Heart left ventricle (tissue), 16 donors: ENCODE measurements around the gene SLC22A8. TPM values are rescaled to one million over a fixed set of nuclear protein-coding genes. Genes with fewer than 3 reads are reported as not detected.

Experiments
- ATAC-seq, 4 donors: fragments of 200-7000 bp; cut with Tn5 transposase; one replicate each; pipeline ENCODE4 v1.9.1; 2020 to 2022; ENCODE audit warnings: moderate library complexity in 4 of 4, mild to moderate bottlenecking in 3 of 4, moderate number of reproducible peaks in 1 of 4
- DNase-seq, 5 donors: peaks; one replicate each; pipeline ENCODE4 v3.0.0-alpha.2; 2020
- H3K27ac ChIP-seq, 12 donors: fragments of 200-600 bp; sonication (generic) in 4 of 12; one replicate each; pipeline versions ENCODE4 v1.5.0 to v1.8.0; 2016 to 2022; ENCODE audit warnings: mild to moderate bottlenecking in 2 of 12
- H3K27me3 ChIP-seq, 9 donors: fragments of 200-600 bp; sonication (generic) in 2 of 9; one replicate each; pipeline versions ENCODE4 v1.5.1 to v1.8.0; 2016 to 2022; ENCODE audit warnings: mild to moderate bottlenecking in 3 of 9
- H3K36me3 ChIP-seq, 9 donors: fragments of 200-600 bp; sonication (generic) in 2 of 9; one replicate each; pipeline versions ENCODE4 v1.5.0 to v1.8.0; 2018 to 2022; ENCODE audit warnings: mild to moderate bottlenecking in 2 of 9
- H3K4me1 ChIP-seq, 12 donors: fragments of 200-600 bp; sonication (generic) in 4 of 12; one replicate each; pipeline versions ENCODE4 v1.5.0 to v1.8.0; 2016 to 2022; ENCODE audit warnings: mild to moderate bottlenecking in 3 of 12
- H3K4me3 ChIP-seq, 12 donors: fragments of 200-600 bp; sonication (generic) in 4 of 12; one replicate each; pipeline versions ENCODE4 v1.5.0 to v1.8.0; 2017 to 2022; ENCODE audit warnings: mild to moderate bottlenecking in 9 of 12, moderate library complexity in 4 of 12
- H3K9me3 ChIP-seq, 12 donors: fragments of 200-600 bp; sonication (generic) in 4 of 12; one replicate each; pipeline versions ENCODE4 v1.5.0 to v1.8.0; 2016 to 2022; ENCODE audit warnings: mild to moderate bottlenecking in 1 of 12
- POLR2A ChIP-seq, 2 donors: fragments of 450-650 bp; IDR thresholded peaks; one replicate each; pipeline ENCODE4 v1.6.1; 2017; ENCODE audit warnings: antibody characterized with exemption in 2 of 2, mild to moderate bottlenecking in 2 of 2, moderate library complexity in 2 of 2
- WGBS, 4 donors: extraction: QIAGEN DNeasy Blood & Tissue Kit in 2 of 4; methylation state at CpG; one replicate each; pipeline versions ENCODE4 v1.1.5 to v1.1.7; 2013 to 2018; 5-methylcytosine and 5-hydroxymethylcytosine counted together
- intact Hi-C, 10 donors: fragments of 100-400 bp; cut with DNase I; formaldehyde crosslinking; loops; one replicate each; pipeline versions ENCODE4 v1.11.1 to v1.14.2; 2022
- polyA plus RNA-seq, 2 donors: library from polyadenylated mRNA; stranded (reverse); fragments of 200-250 nt; gene quantifications; one replicate each; pipeline ENCODE4 v1.2.3, GENCODE V29; 2013
- total RNA-seq, 9 donors: library from RNA; depleted of rRNA in 2 of 9; stranded (reverse); fragments of >200 nt in 2 of 9; fragmentation: NEBNext Ultra II Directional in 3 of 9; extraction: Animal tissue kit (Norgen Biotek cat#: 25700) in 3 of 9; gene quantifications; one replicate each; pipeline versions ENCODE4 v1.1.0 to v1.2.4, GENCODE V29; 2016 to 2023
- TF ChIP-seq, protein P1 (sequence below), 12 donors: fragments of 200-600 bp; sonication (generic) in 4 of 12; IDR thresholded peaks; one replicate each; pipeline versions ENCODE4 v1.5.0 to v1.8.0; 2018 to 2022; ENCODE audit warnings: antibody characterized with exemption in 12 of 12, mild to moderate bottlenecking in 5 of 12
- donor health status: ischemic (EF 13 %, LVEDD 7.1; RV severe dilation, severe dysfunction).
- donor health status: healthy with polysubstance abuse.
- donor health status: DM: no; HTN: yes; CAD: no.
- donor health status: DM: no; HTN: no; CAD: no.
- donor health status: ischemic (EF 25% LVEDD 6.9; RV normal size, moderate dysfunction).
- donor health status: ischemic (EF 25% LVEDD 5.7; RV mildly dilated, moderate dysfunction).
- donor health status: healthy.
- donor health status: DM: yes; HTN: yes; CAD: no.
- donor health status: ischemic (EF 35%, LVEDD 5.7; RV mildly dilated, moderate dysfunction).
- donor health status: nonischemic (EF 11% LVEDD 7.7; RV severe dilation, severe dysfunction).
- donor health status: DM: yes; HTN: yes; CAD: no.
- donor health status: PGD.
- donor health status: ischemic (EF 29% LVEDD 5.4; RV normal size, mild dysfunction).
- donor health status: nonischemic (EF 23%, LVEDD 6.1; RV moderate dilation, normal function).

Gene SLC22A8
- total and polyA plus RNA-seq, 11 donors = not detected

DNA sequence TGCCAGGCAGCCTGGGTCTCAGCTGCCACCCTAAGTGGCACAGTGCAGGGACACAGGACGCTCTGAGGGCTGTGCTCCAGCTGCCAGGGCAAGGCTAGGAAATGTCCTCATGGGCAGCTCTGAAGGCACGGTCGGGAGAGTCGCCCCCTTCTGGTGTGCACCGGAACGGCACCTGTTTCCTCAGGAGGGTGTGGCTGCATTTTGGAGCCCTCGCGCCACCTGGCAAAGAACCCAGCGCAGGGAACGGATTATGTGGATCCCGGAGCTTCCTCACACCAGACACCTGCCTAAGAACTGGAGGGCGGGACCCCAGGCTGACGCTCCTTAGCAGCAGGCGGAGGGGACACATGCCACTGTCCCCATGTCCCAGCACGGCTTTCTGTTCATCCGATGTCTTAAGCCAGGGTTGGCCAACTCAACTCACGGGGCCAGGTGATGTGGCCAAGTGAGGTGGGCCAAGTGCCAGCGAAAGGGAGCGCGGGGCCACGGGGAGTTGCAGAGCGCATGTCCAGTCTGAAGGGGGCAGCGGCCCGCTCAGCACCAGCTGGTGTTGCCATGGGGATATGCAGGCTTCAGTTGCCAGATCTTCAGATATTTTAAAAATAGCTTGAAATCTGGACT lies 5.1 kb upstream of the SLC22A8 start:
- H3K9me3 ChIP-seq = no peaks in the 10 kb centered on the region
- H3K27me3 ChIP-seq = peaks cover 0 to 20% (median 0%) of the 10 kb centered on the region in 9 donors
- H3K36me3 ChIP-seq = no peaks in the 10 kb centered on the region
- H3K4me3 ChIP-seq = no peak overlapping the region
- DNase-seq (no peak), ATAC-seq (no peak)
- TF ChIP-seq, protein P1, sequence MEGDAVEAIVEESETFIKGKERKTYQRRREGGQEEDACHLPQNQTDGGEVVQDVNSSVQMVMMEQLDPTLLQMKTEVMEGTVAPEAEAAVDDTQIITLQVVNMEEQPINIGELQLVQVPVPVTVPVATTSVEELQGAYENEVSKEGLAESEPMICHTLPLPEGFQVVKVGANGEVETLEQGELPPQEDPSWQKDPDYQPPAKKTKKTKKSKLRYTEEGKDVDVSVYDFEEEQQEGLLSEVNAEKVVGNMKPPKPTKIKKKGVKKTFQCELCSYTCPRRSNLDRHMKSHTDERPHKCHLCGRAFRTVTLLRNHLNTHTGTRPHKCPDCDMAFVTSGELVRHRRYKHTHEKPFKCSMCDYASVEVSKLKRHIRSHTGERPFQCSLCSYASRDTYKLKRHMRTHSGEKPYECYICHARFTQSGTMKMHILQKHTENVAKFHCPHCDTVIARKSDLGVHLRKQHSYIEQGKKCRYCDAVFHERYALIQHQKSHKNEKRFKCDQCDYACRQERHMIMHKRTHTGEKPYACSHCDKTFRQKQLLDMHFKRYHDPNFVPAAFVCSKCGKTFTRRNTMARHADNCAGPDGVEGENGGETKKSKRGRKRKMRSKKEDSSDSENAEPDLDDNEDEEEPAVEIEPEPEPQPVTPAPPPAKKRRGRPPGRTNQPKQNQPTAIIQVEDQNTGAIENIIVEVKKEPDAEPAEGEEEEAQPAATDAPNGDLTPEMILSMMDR (IDR thresholded peaks at IDR 0.05) = peak in 7 of 12 donors; percentile 2 to 39 (median 27)
- TF ChIP-seq POLR2A (IDR thresholded peaks at IDR 0.05) = no peak
- 58 to 78% (median 64%) methylated on average over 15 to 24 of the region's 24 CpGs for WGBS, 4 donors
- H3K4me1 ChIP-seq = peaks cover 0 to 14% (median 3%) of the 10 kb centered on the region in 12 donors
- no peak overlapping the region for H3K27ac ChIP-seq
- intact Hi-C loops = loop anchor here in 2 of 10 donors (10.0 kb wide), 2 partner anchors 194 to 614 kb away; no protein-coding TSS in a partner anchor

DNA sequence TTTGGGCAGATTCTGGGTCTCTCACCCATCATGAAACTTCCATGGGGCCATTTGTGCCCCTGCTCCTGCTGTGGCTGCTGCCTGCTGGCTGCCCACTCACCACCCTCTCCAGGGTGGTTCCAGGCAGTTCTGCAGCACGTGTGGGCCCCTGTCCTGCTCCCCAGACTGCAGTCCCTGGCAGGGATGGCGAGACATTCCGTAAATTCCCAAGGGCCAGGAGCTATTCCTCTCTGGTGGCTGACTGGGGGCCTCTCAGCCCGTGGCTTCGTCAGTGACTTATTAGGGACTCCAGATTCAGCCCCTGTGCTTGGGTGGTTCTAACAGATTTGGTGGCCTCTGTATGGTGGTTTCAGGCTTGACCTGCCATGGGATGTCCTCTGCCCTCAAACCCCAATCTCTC lies 3.9 kb upstream of the SLC22A8 start:
- Histone ChIP-seq H3K4me3 (no peak overlapping the region), H3K36me3 (no peaks in the 10 kb centered on the region), H3K9me3 (no peaks in the 10 kb centered on the region), H3K27ac (no peak overlapping the region), H3K4me1 (peaks cover 0 to 16% (median 3%) of the 10 kb centered on the region in 12 donors), H3K27me3 (peaks cover 0 to 21% (median 0%) of the 10 kb centered on the region in 9 donors)
- TF ChIP-seq, protein P1 (IDR thresholded peaks at IDR 0.05) = no peak
- TF ChIP-seq POLR2A (IDR thresholded peaks at IDR 0.05) = no peak
- WGBS, 4 donors = 54 to 82% (median 72%) methylated on average over 3 to 5 of the region's 5 CpGs
- intact Hi-C loops = no loop called here
- DNase-seq = no peak
- ATAC-seq = no peak

DNA sequence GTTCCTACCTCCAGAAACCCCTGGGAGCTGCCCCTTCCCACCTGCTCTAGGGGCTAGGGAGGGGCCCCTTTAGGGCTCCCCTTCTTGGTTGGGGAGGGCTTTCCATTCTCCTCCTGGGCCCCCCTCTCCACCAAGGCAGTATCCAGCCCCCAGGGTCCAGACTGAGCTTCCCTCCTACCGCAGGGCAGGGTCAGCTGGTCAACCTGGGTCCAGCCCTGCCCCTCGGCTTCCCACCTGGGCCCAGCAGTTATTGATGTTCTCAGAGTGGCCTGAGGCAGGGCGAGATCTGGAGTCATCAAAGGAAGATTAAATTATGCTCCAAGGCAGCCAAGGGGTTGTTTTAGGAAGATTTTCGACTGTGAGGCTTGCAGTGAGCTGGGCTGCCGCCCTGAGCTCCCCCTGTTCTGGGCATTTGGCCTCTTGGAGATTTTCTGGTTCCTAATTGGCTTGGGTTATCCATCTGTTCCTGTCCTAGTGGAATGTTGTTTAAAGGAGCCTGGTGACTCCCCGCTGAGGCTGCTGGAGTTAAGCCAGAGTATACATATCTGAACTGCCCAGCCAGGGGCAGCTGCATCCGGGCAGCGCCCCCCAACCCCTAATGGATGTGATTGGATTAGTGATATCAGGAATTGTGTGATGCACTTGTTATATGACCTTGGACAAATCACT lies 1.8 kb upstream of the SLC22A8 start:
- Histone ChIP-seq H3K4me3 (no peak overlapping the region), H3K27me3 (peaks cover 0 to 17% (median 0%) of the 10 kb centered on the region in 9 donors), H3K4me1 (peaks cover 0 to 10% (median 0%) of the 10 kb centered on the region in 12 donors), H3K36me3 (no peaks in the 10 kb centered on the region), H3K9me3 (no peaks in the 10 kb centered on the region), H3K27ac (no peak overlapping the region)
- TF ChIP-seq, protein P1 (IDR thresholded peaks at IDR 0.05) = no peak
- no peak for TF ChIP-seq POLR2A (IDR thresholded peaks at IDR 0.05)
- ATAC-seq (no peak), DNase-seq (no peak)
- 38 to 51% (median 46%) methylated on average over 8 of the region's 8 CpGs for WGBS, 4 donors
- intact Hi-C loops = no loop called here

DNA sequence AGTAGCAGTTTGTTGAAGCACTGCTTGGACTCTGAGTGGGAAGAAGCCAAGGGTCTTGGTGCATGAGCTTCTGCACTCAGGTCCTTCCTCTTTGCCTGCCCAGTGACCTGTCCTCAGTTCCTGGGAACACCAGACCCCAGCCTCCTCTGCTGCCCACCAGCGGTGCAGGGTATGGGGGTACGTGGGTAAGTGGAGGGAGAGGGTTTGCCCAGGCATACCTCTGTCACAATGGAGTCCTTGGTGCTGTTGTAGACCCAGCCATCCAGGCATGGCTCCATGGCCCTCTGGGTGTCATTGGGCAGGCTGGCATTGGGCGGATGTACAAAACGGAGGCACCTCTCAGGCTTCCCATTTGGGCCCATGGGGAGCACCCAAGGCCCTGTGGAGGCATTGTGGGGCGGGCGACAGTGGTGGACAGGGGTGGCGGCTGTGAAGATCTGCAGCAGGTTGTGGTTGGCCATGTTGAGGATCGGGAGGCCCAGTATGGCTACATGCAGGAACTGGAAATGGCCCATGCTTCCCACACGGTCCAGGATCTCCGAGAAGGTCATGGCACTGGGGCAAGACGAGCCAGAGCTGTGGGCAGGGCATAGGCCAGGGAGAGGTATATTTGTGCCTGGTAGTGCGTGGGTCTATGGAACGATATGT lies 1.1 kb downstream of the SLC22A8 start:
- no peak for DNase-seq
- Histone ChIP-seq H3K4me1 (peaks cover 0 to 10% (median 0%) of the 10 kb centered on the region in 12 donors), H3K27me3 (peaks cover 0 to 11% (median 0%) of the 10 kb centered on the region in 9 donors), H3K4me3 (no peak overlapping the region), H3K36me3 (no peaks in the 10 kb centered on the region), H3K9me3 (no peaks in the 10 kb centered on the region), H3K27ac (no peak overlapping the region)
- 88 to 95% (median 91%) methylated on average over 8 to 13 of the region's 13 CpGs for WGBS, 4 donors
- no peak for ATAC-seq
- intact Hi-C loops = no loop called here
- TF ChIP-seq, protein P1 (IDR thresholded peaks at IDR 0.05) = no peak
- no peak for TF ChIP-seq POLR2A (IDR thresholded peaks at IDR 0.05)
